ENCODE data around the gene DPP6. TPM values are rescaled to one million over a fixed set of nuclear protein-coding genes. Genes with fewer than 3 reads are reported as not detected.

DPP6 gene
- total and polyA plus RNA-seq, 2 experiments from 2014 or later, result 0.20 to 0.44 TPM

DNA sequence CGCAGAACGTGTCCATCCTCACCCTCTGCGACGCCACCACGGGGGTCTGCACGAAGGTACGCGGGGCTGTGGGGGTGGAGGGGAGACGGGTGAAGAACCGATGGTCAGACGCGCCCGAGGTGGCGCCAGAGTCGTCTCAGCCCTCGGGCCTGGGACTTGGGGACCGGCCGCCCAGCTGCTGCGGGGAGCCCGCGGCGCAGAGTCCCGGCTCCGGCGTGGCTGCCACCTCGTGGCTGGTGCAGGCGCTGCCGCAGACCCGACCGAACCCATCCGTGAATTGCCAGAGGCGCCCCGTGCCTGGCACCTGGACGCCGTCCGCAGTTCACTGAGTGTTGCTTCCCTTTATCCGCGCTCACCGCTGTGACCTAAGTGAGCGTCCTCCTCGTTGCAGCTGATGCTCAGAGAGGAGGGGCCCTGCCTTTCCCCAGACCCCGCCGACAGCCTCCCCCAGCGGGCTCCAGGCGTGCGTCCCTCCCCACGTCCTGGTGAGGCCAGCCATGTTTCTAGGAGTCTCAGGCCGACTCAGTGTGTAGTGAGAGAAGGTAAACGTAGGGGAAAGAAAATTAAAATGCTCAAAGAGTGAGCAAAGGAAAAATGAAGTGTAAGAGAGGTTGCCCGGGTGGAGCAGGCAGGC, 742.1 kb downstream of the DPP6 start:
- H4K20me1 ChIP-seq (ENCODE audit: insufficient read depth, poor library complexity, severe bottlenecking), result no peaks in the 10 kb centered on the region
- H3K9me2 ChIP-seq (replicated peaks; ENCODE audit: insufficient read depth), result no peaks in the 10 kb centered on the region
- 16% methylated on average over 46 of the region's 50 CpGs for WGBS (ENCODE audit: low lambda C conversion rate, missing lambda C conversion rate)
- H3K79me2 ChIP-seq, result no peaks in the 10 kb centered on the region
- peak; percentile 77 for DNase-seq (ENCODE audit: low spot score)
- H2AFZ ChIP-seq, result peak overlapping the region; percentile 66
- H3K36me3 ChIP-seq (replicated peaks; ENCODE audit: insufficient read depth, low read depth), result no peaks in the 10 kb centered on the region
- H3K27me3 ChIP-seq, result peaks cover 29% of the 10 kb centered on the region
- H3K9me3 ChIP-seq (ENCODE audit: low read depth), result no peaks in the 10 kb centered on the region
- peak overlapping the region; percentile 71 for H3K4me2 ChIP-seq
- no peak overlapping the region for H3K27ac ChIP-seq
- TF ChIP-seq EZH2phosphoT487 (IDR thresholded peaks at IDR 0.05; ENCODE audit: low read depth, severe bottlenecking, unreplicated experiment) (no peak), EZH2 (IDR thresholded peaks at IDR 0.05; ENCODE audit: borderline replicate concordance) (no peak)
- TF ChIP-seq, protein P1, sequence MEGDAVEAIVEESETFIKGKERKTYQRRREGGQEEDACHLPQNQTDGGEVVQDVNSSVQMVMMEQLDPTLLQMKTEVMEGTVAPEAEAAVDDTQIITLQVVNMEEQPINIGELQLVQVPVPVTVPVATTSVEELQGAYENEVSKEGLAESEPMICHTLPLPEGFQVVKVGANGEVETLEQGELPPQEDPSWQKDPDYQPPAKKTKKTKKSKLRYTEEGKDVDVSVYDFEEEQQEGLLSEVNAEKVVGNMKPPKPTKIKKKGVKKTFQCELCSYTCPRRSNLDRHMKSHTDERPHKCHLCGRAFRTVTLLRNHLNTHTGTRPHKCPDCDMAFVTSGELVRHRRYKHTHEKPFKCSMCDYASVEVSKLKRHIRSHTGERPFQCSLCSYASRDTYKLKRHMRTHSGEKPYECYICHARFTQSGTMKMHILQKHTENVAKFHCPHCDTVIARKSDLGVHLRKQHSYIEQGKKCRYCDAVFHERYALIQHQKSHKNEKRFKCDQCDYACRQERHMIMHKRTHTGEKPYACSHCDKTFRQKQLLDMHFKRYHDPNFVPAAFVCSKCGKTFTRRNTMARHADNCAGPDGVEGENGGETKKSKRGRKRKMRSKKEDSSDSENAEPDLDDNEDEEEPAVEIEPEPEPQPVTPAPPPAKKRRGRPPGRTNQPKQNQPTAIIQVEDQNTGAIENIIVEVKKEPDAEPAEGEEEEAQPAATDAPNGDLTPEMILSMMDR (IDR thresholded peaks at IDR 0.05; ENCODE audit: poor library complexity), result peak; percentile 68
- no peak overlapping the region for H3K4me3 ChIP-seq
- H3K4me1 ChIP-seq (ENCODE audit: insufficient read depth), result no peaks in the 10 kb centered on the region

DNA sequence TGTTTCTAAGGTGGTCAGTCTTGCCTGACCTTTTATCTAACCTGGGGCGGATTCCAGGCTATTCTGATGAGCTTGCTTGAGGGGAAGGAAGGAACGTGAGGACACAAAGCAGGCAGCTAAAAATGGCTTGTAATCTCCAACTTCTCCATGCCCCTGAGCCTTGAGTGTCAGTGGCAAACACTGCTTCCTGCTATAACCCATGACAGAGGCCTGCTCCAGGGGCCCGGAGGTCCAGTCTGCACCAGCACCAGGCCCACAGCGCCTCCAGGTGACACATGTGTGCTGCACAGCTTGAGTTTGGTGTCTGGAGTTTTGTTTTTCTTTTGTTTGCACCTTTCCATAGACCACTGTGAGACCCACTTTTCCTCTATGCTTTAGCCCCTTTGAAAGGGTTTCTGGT, 742.8 kb downstream of the DPP6 start:
- DNase-seq (ENCODE audit: low spot score), result no peak
- Histone ChIP-seq H3K27me3 (peaks cover 27% of the 10 kb centered on the region), H3K27ac (no peak overlapping the region), H3K9me3 (ENCODE audit: low read depth) (no peaks in the 10 kb centered on the region), H3K79me2 (no peaks in the 10 kb centered on the region), H3K4me1 (ENCODE audit: insufficient read depth) (no peaks in the 10 kb centered on the region), H3K36me3 (replicated peaks; ENCODE audit: insufficient read depth, low read depth) (no peaks in the 10 kb centered on the region), H3K9me2 (replicated peaks; ENCODE audit: insufficient read depth) (no peaks in the 10 kb centered on the region), H3K4me2 (no peak overlapping the region), H3K4me3 (no peak overlapping the region), H4K20me1 (ENCODE audit: insufficient read depth, poor library complexity, severe bottlenecking) (no peaks in the 10 kb centered on the region), H2AFZ (no peak overlapping the region)
- WGBS (ENCODE audit: low lambda C conversion rate, missing lambda C conversion rate), result 64% methylated on average over 4 of the region's 4 CpGs
- TF ChIP-seq EZH2 (IDR thresholded peaks at IDR 0.05; ENCODE audit: borderline replicate concordance), result no peak
- TF ChIP-seq, protein P1 (IDR thresholded peaks at IDR 0.05; ENCODE audit: poor library complexity), result no peak
- TF ChIP-seq EZH2phosphoT487 (IDR thresholded peaks at IDR 0.05; ENCODE audit: low read depth, severe bottlenecking, unreplicated experiment), result no peak

DNA sequence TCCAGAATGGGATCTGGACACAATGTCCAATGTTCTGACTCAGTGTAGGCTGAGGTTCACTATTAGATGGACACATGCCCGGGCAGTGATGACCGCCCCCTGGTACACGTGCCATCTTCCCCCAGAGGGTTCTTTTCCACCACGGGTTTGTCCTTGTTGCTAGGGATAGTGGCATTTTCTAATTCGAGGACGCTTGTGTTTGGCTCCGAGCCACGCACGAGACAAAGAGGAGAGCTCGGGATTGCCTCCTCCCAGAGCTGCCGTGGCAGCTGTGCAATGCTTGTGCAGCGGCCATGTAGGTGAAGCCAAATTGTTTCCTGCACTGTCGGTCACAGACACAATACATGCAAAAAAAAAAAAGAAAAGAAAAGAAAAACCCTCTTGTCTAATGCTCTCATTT, 743.2 kb downstream of the DPP6 start:
- TF ChIP-seq EZH2phosphoT487 (IDR thresholded peaks at IDR 0.05; ENCODE audit: low read depth, severe bottlenecking, unreplicated experiment), result no peak
- TF ChIP-seq EZH2 (IDR thresholded peaks at IDR 0.05; ENCODE audit: borderline replicate concordance), result no peak
- TF ChIP-seq, protein P1 (IDR thresholded peaks at IDR 0.05; ENCODE audit: poor library complexity), result no peak
- H3K27ac ChIP-seq, result no peak overlapping the region
- DNase-seq (ENCODE audit: low spot score), result no peak
- H3K4me1 ChIP-seq (ENCODE audit: insufficient read depth), result no peaks in the 10 kb centered on the region
- WGBS (ENCODE audit: low lambda C conversion rate, missing lambda C conversion rate), result 90% methylated on average over 13 of the region's 13 CpGs
- H3K4me2 ChIP-seq, result no peak overlapping the region
- H4K20me1 ChIP-seq (ENCODE audit: insufficient read depth, poor library complexity, severe bottlenecking), result no peaks in the 10 kb centered on the region
- H3K27me3 ChIP-seq, result peaks cover 27% of the 10 kb centered on the region
- no peak overlapping the region for H2AFZ ChIP-seq
- no peaks in the 10 kb centered on the region for H3K79me2 ChIP-seq
- H3K9me3 ChIP-seq (ENCODE audit: low read depth), result no peaks in the 10 kb centered on the region
- no peak overlapping the region for H3K4me3 ChIP-seq
- H3K36me3 ChIP-seq (replicated peaks; ENCODE audit: insufficient read depth, low read depth), result no peaks in the 10 kb centered on the region
- no peaks in the 10 kb centered on the region for H3K9me2 ChIP-seq (replicated peaks; ENCODE audit: insufficient read depth)
